ENCODE measurements around the gene GK.

DNA sequence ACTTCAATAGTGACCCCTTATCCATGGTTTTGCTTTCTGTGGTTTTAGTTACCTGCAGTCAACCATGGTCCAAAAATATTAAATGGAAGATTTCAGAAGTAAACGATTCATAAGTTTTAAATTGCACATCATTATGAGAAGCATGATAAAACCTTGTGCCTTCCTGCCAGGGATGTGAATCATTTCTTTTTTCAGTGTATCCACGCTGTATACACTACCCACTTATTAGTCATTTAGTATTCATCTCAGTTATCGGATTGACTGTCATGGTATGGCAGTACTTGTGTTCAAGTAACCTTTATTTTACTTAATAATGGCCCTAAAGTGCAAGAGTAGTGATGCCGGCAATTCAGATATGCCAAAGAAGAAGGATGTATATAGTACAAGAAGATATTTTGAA is 38.0 kb upstream of the GK start:
- TF ChIP-seq, protein P1, sequence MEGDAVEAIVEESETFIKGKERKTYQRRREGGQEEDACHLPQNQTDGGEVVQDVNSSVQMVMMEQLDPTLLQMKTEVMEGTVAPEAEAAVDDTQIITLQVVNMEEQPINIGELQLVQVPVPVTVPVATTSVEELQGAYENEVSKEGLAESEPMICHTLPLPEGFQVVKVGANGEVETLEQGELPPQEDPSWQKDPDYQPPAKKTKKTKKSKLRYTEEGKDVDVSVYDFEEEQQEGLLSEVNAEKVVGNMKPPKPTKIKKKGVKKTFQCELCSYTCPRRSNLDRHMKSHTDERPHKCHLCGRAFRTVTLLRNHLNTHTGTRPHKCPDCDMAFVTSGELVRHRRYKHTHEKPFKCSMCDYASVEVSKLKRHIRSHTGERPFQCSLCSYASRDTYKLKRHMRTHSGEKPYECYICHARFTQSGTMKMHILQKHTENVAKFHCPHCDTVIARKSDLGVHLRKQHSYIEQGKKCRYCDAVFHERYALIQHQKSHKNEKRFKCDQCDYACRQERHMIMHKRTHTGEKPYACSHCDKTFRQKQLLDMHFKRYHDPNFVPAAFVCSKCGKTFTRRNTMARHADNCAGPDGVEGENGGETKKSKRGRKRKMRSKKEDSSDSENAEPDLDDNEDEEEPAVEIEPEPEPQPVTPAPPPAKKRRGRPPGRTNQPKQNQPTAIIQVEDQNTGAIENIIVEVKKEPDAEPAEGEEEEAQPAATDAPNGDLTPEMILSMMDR (IDR thresholded peaks at IDR 0.05) = no peak
- no peak for TF ChIP-seq POLR2A (IDR thresholded peaks at IDR 0.05)
